Osteocyte (in vitro differentiated cells): ENCODE data around the gene C1orf159. TPM values are rescaled to one million over a fixed set of nuclear protein-coding genes. Genes with fewer than 3 reads are reported as not detected.

Experiments
- DNase-seq: peaks from one replicate; pipeline ENCODE4 v3.0.0; 2021; ENCODE audit warnings: mixed read lengths; ENCODE audit not compliant: unreplicated experiment; ENCODE audit errors: extremely low spot score
- H3K27ac Mint-ChIP-seq: one replicate; pipeline ENCODE4 v1.8.0; 2021; ENCODE audit warnings: mild to moderate bottlenecking, mixed read lengths; ENCODE audit not compliant: unreplicated experiment
- H3K27me3 Mint-ChIP-seq: one replicate; pipeline ENCODE4 v1.8.0; 2021; ENCODE audit warnings: mixed read lengths; ENCODE audit not compliant: unreplicated experiment
- H3K36me3 Mint-ChIP-seq: one replicate; pipeline ENCODE4 v1.8.0; 2021; ENCODE audit warnings: mixed read lengths; ENCODE audit not compliant: unreplicated experiment
- H3K4me1 Mint-ChIP-seq: one replicate; pipeline ENCODE4 v1.8.0; 2021; ENCODE audit warnings: mixed read lengths; ENCODE audit not compliant: unreplicated experiment
- H3K4me3 Mint-ChIP-seq: one replicate; pipeline ENCODE4 v1.8.0; 2021; ENCODE audit warnings: mild to moderate bottlenecking, moderate library complexity, mixed read lengths; ENCODE audit not compliant: unreplicated experiment
- H3K9me3 Mint-ChIP-seq: one replicate; pipeline ENCODE4 v1.8.0; 2021; ENCODE audit warnings: mixed read lengths; ENCODE audit not compliant: unreplicated experiment
- CTCF ChIP-seq: fragments of 200-600 bp; sonication (generic); IDR thresholded peaks from 2 replicates; pipeline ENCODE4 v1.5.0; 2021; ENCODE audit warnings: antibody characterized with exemption, mild to moderate bottlenecking, moderate library complexity
- total RNA-seq: library from RNA; stranded (reverse); gene quantifications from 2 replicates; pipeline ENCODE4 v1.2.1, GENCODE V29; 2021

The C1orf159 gene
- total RNA-seq, 1 donor from 2014 or later = 16.9 TPM

- H3K27ac Mint-ChIP-seq = no peak overlapping the region
- DNase-seq = peak; percentile 82
Observed at GRCh38 chr1:1092149-1092855, 23.6 kb downstream of the C1orf159 start.

GRCh38 chr1:1091344-1092148 is 24.3 kb downstream of the C1orf159 start:
- DNase-seq = peak; percentile 73
- H3K27me3 Mint-ChIP-seq = no peaks in the 10 kb centered on the region
- TF ChIP-seq CTCF = no peak

More at GRCh38 chr1:1092149-1092855, 23.6 kb downstream of the C1orf159 start:
- TF ChIP-seq CTCF = no peak
- Mint-ChIP-seq H3K4me3 (no peak overlapping the region), H3K36me3 (no peaks in the 10 kb centered on the region), H3K27me3 (no peaks in the 10 kb centered on the region), H3K4me1 (no peaks in the 10 kb centered on the region), H3K9me3 (no peaks in the 10 kb centered on the region)

DNA sequence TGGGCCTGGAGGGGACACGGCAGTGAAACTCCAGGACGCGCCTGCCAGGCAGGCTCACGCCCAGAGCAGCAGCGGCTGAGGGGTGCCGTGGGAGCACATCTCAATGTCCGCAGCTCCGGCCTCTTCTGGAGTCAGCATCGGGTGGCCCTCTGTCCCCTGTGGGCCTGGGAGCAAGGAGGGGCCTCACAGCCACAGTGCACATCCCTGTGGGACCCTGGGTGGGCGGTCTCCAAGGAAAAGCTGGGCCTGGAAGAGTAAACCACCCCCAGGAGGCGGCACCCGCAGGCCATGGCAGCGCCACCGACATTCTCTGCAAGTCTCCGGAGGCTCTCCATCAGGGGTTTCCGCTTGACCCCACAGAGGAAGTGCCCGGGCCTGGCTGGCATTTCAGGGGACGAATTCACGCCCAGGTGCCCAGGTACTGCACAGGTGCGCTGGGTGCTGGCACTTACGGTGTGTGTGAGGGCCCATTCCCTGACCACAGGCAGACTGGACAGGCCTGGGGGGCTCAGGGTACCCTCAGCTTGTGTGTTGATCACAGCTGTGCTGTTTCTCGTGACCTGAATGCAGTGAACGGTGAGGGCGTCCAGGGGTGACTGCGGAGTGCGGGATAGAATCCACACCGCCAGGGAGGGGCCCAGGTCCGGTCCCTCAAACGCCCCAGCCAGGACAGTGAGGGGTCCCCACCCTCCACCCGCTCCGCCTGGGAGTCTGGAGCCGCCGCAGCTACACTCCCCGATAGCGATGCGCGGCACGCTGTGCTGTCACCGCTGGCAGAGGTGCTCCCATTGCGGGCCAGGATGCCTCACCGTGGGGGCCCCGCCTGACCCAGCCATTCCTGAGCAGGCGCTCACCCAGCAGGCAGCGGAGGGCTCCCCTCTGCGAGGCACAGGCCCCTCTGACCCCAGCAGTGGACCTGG is 25.2 kb downstream of the C1orf159 start:
- Mint-ChIP-seq H3K4me3 (no peak overlapping the region), H3K27ac (no peak overlapping the region), H3K36me3 (no peaks in the 10 kb centered on the region), H3K27me3 (no peaks in the 10 kb centered on the region), H3K4me1 (no peaks in the 10 kb centered on the region), H3K9me3 (no peaks in the 10 kb centered on the region)
- TF ChIP-seq CTCF = no peak
- peak; percentile 84 for DNase-seq

More at GRCh38 chr1:1091344-1092148, 24.3 kb downstream of the C1orf159 start:
- Mint-ChIP-seq H3K36me3 (no peaks in the 10 kb centered on the region), H3K27ac (no peak overlapping the region), H3K4me3 (no peak overlapping the region), H3K9me3 (no peaks in the 10 kb centered on the region), H3K4me1 (no peaks in the 10 kb centered on the region)

DNA sequence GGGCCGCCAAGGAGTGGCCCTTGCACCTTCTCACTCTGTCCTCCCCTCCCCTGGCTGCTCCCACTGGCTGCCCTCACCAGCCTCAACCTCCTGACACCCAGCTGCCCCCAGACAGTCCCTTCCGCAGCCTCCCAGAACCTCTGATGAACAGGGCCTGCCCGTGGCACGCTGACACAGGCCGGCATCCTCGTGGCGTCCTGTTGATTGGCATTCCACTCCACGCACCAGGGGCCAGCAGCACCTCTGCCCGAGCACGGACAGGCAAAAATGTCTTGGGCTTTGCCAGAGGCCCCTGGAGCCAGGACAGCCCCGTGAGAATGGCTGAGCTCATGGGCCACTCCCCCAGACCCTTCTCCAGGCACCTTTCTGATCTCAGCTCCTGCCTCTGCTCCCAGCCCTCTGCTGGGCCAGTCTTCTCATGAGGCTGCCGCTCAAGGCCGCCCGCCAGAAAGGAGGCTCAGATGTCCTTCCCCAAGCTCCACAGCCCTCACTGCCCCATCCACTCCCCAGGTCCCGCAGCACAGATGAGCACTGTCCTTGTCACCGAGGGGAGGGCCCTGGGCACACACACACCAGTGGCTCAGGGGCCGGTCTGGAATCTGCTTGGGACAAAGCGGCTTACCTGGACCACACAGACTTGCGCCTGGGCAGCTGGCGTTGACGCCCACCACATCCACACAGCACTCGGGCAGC is 26.0 kb downstream of the C1orf159 start:
- H3K9me3 Mint-ChIP-seq = no peaks in the 10 kb centered on the region
- no peak overlapping the region for H3K27ac Mint-ChIP-seq
- DNase-seq = peak; percentile 83
- TF ChIP-seq CTCF = no peak
- H3K4me1 Mint-ChIP-seq = no peaks in the 10 kb centered on the region
- no peaks in the 10 kb centered on the region for H3K36me3 Mint-ChIP-seq
- no peak overlapping the region for H3K4me3 Mint-ChIP-seq
- H3K27me3 Mint-ChIP-seq = no peaks in the 10 kb centered on the region
